GM18517 (cell line): ENCODE data around the gene SPDYC.
A peak's percentile ranks its signal among the peaks of the same experiment; 100 is the strongest.
"Not testable (repeated sequence)": the region's sequence is repeated elsewhere in the genome, so short reads cannot be mapped to it uniquely, and the experiment has no call there.

Experiments
- ATAC-seq: cut with Tn5 transposase; IDR thresholded peaks from one replicate; pipeline ENCODE4 v1.9.1; 2021; ENCODE audit warnings: mild to moderate bottlenecking, moderate library complexity; ENCODE audit not compliant: unreplicated experiment

The SPDYC gene

GRCh38 chr11:65166893-65167292 lies 3.1 kb upstream of the SPDYC start:
- ATAC-seq: no peak

- no peak for ATAC-seq
Observed at GRCh38 chr11:65167656-65168055, 2.4 kb upstream of the SPDYC start.

DNA sequence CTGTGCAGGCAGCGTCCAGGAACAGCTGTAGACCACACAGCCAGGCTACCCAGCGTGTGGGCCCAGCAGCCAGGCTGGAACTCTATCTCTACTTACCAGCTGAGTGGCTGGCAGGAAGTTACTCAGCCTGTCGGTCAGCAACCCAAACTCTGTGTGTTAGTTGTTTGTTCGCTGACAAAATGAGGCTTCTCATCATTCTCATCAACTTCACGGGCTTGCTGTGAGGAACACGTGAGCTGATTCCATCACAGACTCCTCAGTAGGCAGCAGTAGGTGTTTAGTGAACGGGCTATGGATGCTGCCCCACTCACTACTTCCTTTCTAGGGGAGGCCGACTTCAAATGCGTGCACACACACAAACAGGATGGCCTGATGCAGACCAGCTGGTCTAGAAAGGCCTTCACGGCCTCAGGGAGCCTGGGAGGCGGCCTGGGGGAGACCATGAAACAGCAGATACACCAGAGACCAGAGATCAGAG lies 830 bp upstream of the SPDYC start:
- ATAC-seq: no peak

GRCh38 chr11:65172600-65172999 lies 2.6 kb downstream of the SPDYC start:
- no peak for ATAC-seq

DNA sequence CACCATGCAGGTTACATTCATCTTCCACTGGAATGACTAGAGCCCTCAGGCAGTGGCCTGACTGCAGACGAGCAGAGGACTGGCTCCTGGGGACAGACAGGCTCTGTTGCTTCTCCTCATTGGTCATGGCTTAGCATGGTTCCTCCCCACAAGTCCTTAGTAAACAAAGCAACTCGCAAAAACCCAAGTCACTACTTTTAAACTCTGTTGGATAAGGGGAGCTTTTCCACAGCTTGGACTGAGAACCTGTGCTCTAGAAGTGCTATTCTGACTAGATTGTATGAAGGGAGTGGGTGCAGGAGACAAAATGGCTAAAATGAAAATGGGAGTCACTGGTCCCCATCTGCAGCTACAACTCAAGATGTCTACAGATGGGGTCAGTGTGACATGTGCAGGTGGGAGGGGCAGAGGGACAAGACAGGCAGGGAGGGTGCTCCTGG lies 4.6 kb downstream of the SPDYC start:
- not testable (repeated sequence) for ATAC-seq

- peak; percentile 57 for ATAC-seq
Observed at GRCh38 chr11:65180877-65181568, 11.0 kb downstream of the SPDYC start.

DNA sequence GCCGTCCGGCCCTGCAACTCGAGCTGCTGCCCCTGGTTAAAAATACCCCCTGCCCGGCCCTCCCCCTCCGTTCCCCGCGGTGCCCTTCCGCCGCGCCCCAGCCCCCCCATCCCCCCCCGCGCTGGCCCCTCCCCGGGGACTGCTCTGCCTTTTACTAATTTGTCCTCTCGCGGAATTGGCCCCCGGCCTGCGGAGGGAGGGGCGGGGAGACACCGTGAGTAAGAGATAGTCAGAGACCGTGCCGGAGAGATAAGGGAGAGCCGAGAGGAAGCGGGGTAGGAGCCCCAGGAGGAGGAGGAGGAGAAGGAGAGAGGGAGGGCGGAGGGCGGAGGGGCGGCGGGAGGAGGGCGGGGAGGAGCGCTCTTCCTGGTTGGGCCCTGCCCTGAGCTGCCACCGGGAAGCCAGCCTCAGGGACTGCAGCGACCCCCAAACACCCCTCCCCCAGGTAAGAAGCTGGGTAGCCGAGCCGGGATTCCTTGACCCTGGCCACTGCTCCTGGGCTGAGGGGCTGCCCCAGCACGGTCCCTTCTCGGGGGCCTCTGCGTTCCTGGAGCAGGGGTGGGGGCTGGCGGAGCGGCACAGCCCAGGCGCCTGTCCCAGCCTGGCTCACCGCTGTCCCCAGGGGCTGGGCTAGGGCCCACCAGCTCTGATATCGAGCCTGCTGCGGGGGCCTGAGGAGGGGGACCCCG lies 11.7 kb downstream of the SPDYC start, which contains the start of gene CAPN1:
TSS of gene CAPN1 (plus strand) at position 360 of the 689 bp plus-strand sequence. CDS start 774 bp downstream, outside the sequence.
- peak; percentile 43 for ATAC-seq

- no peak for ATAC-seq
Observed at GRCh38 chr11:65182258-65183170, 12.5 kb downstream of the SPDYC start.

- no peak for ATAC-seq
Observed at GRCh38 chr11:65183201-65183891, 13.3 kb downstream of the SPDYC start.

DNA sequence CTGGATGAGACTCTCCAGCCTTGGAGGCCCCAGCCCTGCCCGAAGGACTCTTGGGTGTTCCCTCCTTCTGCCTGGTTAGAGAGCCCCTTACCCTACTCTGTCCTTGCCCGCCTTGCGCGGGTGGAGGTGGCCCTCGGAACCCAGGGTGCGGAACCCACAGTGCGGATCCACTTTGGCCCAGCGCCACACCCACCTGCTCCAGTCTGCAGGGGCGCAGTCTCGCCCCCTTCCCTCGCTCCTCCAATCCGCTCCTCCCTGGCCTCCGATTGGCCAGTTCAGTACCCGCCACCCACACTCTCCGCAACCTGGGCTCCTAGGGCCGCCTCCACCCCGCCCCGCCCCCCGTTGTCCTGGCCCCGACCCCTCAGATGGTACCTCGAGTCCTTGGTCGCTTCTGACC lies 14.1 kb downstream of the SPDYC start:
- ATAC-seq: no peak

DNA sequence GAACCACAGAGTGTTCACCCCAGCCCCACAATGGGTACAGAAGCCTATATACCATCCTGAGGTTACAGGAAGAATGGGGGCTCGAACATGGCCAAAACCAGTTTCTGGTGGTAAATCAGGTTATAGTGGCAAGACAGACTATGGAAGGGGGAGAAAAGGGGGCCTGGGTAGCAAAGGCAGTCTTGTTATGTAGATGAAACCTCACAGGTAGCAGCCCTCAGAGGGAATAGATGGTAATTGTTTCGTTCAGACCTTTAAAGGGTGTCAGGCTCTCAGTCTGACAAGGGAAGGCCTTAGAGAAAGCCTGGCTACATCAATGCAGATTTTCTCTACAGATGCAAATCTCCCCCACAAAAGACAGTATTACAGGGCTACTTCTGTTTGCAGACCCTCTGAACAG lies 15.1 kb downstream of the SPDYC start:
- ATAC-seq: no peak

- no peak for ATAC-seq
Observed at GRCh38 chr11:65185869-65186341, 15.9 kb downstream of the SPDYC start.

DNA sequence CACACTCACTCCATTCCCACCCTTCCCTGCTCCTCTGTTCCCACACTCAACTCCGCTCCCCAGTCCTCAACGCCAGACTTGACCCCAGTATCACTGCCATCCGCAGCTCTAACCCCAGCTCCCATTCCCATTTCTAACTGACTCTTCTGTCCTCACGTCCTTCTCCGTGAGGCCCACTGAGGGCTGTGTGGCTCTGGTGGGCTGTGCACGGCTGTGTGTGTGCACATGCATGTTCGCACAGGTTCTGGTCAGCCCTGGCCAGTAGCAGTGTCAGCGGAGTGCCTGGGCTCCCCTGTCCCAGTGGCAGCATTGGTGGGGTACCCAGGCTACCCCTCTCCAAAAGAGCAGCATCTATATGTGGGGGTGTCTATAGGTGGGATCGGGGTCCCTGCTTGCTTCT lies 16.7 kb downstream of the SPDYC start:
- no peak for ATAC-seq

GRCh38 chr11:65187146-65187675 lies 17.2 kb downstream of the SPDYC start:
- ATAC-seq: no peak

- ATAC-seq: no peak
Observed at GRCh38 chr11:65187971-65188461, 18.0 kb downstream of the SPDYC start.

DNA sequence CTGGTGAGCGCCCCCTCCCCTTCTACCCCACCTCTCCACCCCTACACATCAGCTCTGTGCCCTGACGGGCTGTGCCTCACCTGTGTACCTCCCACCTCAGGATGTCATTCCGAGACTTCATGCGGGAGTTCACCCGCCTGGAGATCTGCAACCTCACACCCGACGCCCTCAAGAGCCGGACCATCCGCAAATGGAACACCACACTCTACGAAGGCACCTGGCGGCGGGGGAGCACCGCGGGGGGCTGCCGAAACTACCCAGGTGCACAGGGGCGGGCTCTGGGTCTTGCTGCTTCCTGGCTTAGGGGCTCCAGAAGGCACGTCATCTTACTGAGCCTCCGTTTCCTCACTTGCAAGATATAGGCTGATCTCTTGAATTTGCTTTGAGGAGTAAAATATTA lies 18.5 kb downstream of the SPDYC start:
- no peak for ATAC-seq

GRCh38 chr11:65189191-65189590 lies 19.2 kb downstream of the SPDYC start:
- ATAC-seq: no peak

DNA sequence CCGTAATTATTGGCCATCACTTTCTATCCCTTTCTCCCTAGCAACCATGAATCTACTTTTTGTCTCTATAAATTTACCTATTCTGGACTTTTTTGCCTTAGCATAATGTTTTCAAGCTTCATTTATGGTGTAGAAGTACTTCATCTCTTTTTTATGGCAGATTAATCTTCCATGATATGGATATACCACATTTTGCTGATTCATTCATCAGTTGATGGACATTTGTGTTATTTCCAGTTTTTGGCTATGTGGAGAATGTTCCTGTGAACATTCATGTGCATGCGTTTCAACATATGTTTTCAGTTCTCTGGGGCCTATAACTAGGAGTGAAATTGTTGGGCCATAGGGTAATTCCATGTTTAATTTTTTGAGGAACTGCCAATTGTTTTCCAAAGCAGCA lies 24.5 kb downstream of the SPDYC start:
- no peak for ATAC-seq

- ATAC-seq: no peak
Observed at GRCh38 chr11:65204143-65204542, 34.1 kb downstream of the SPDYC start.
